HL-60 (cell line): ENCODE data around the gene SMOC2.

Source experiments
- DNase-seq, 2 experiments: peaks; one replicate each; pipeline ENCODE4 v3.0.0-alpha.2; 2010 to 2020; ENCODE audit warnings: low read depth in 1 of 2, low spot score in 1 of 2
- H3K27ac ChIP-seq: fragments of 250-450 bp; sonication (Bioruptor Pico); replicated peaks from 2 replicates; pipeline ENCODE4 v1.5.1; 2020; ENCODE audit warnings: mild to moderate bottlenecking, moderate library complexity
- H3K27me3 ChIP-seq: fragments of 250-450 bp; sonication (Bioruptor Pico); 2 replicates; pipeline ENCODE4 v1.5.1; 2021; ENCODE audit warnings: mild to moderate bottlenecking, moderate library complexity; ENCODE audit not compliant: insufficient read depth, poor library complexity, severe bottlenecking
- H3K4me3 ChIP-seq: replicated peaks from 2 replicates; pipeline ENCODE4 v1.5.1; 2011; ENCODE audit warnings: mild to moderate bottlenecking, control low read depth, low read length; ENCODE audit not compliant: insufficient read depth
- GABPA ChIP-seq: IDR thresholded peaks from 2 replicates; pipeline ENCODE4 v1.6.1; 2012; ENCODE audit warnings: low read depth
- POLR2AphosphoS5 ChIP-seq: IDR thresholded peaks from 2 replicates; pipeline ENCODE4 v1.6.1; 2012; ENCODE audit warnings: low read depth
- SPI1 ChIP-seq: IDR thresholded peaks from 2 replicates; pipeline ENCODE4 v1.6.1; 2012; ENCODE audit warnings: low read depth, mild to moderate bottlenecking, borderline replicate concordance
- TF ChIP-seq, protein P1 (sequence below): IDR thresholded peaks from 2 replicates; pipeline ENCODE4 v1.6.1; 2012; ENCODE audit warnings: low read depth; ENCODE audit not compliant: insufficient replicate concordance
- TF ChIP-seq, protein P2 (sequence below): IDR thresholded peaks from one replicate; pipeline ENCODE4 v1.5.1; 2011; ENCODE audit warnings: low read length, control low read depth, inconsistent platforms; ENCODE audit not compliant: insufficient read depth

The SMOC2 gene

DNA sequence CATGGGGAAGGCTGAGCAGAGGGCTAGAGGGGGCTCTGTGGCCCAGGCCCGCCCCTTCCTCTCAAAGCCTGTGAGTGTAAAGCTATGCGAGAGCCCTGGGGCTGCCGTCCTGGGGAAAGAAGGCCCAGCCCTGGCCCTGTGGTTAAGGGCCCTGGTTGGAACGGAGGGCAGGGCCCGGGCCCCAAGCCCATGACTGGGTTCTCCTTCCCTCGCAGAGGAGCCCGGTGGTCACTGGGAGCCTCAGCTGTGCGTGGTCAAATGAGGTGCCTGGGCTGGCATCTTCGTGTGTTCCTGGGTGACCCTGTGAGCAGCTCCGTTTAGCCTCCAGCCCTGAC, 56.0 kb downstream of the SMOC2 start:
- Histone ChIP-seq H3K4me3 (no peak overlapping the region), H3K27ac (no peak overlapping the region), H3K27me3 (no peaks in the 10 kb centered on the region)
- TF ChIP-seq, protein P1, sequence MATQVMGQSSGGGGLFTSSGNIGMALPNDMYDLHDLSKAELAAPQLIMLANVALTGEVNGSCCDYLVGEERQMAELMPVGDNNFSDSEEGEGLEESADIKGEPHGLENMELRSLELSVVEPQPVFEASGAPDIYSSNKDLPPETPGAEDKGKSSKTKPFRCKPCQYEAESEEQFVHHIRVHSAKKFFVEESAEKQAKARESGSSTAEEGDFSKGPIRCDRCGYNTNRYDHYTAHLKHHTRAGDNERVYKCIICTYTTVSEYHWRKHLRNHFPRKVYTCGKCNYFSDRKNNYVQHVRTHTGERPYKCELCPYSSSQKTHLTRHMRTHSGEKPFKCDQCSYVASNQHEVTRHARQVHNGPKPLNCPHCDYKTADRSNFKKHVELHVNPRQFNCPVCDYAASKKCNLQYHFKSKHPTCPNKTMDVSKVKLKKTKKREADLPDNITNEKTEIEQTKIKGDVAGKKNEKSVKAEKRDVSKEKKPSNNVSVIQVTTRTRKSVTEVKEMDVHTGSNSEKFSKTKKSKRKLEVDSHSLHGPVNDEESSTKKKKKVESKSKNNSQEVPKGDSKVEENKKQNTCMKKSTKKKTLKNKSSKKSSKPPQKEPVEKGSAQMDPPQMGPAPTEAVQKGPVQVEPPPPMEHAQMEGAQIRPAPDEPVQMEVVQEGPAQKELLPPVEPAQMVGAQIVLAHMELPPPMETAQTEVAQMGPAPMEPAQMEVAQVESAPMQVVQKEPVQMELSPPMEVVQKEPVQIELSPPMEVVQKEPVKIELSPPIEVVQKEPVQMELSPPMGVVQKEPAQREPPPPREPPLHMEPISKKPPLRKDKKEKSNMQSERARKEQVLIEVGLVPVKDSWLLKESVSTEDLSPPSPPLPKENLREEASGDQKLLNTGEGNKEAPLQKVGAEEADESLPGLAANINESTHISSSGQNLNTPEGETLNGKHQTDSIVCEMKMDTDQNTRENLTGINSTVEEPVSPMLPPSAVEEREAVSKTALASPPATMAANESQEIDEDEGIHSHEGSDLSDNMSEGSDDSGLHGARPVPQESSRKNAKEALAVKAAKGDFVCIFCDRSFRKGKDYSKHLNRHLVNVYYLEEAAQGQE, result no peak
- no peak for DNase-seq

DNA sequence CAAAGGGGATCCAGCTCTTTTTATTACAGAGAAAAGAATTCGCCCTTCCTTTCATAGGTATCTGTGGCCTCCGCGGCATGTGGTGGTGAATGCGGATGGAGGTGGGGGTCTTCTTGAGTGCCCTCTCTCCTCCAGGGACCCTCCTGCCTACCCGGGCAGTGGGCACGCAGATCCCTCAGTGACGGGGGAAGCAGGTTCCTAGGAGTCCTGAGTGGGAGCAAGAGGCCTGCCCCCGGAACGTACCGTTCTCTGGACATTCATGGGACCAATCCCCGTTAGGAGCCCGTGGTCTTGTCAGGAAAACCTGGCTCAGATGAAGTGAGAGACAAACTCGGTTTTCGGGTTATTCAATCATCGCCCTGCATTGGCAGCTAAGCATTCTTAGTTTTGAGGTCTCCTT, 56.4 kb downstream of the SMOC2 start:
- H3K27me3 ChIP-seq, result no peaks in the 10 kb centered on the region
- no peak for DNase-seq
- H3K4me3 ChIP-seq, result no peak overlapping the region
- H3K27ac ChIP-seq, result no peak overlapping the region
- TF ChIP-seq GABPA (no peak), SPI1 (no peak), POLR2AphosphoS5 (no peak)
- TF ChIP-seq, protein P2, sequence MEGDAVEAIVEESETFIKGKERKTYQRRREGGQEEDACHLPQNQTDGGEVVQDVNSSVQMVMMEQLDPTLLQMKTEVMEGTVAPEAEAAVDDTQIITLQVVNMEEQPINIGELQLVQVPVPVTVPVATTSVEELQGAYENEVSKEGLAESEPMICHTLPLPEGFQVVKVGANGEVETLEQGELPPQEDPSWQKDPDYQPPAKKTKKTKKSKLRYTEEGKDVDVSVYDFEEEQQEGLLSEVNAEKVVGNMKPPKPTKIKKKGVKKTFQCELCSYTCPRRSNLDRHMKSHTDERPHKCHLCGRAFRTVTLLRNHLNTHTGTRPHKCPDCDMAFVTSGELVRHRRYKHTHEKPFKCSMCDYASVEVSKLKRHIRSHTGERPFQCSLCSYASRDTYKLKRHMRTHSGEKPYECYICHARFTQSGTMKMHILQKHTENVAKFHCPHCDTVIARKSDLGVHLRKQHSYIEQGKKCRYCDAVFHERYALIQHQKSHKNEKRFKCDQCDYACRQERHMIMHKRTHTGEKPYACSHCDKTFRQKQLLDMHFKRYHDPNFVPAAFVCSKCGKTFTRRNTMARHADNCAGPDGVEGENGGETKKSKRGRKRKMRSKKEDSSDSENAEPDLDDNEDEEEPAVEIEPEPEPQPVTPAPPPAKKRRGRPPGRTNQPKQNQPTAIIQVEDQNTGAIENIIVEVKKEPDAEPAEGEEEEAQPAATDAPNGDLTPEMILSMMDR, result no peak
- TF ChIP-seq, protein P1, result no peak

DNA sequence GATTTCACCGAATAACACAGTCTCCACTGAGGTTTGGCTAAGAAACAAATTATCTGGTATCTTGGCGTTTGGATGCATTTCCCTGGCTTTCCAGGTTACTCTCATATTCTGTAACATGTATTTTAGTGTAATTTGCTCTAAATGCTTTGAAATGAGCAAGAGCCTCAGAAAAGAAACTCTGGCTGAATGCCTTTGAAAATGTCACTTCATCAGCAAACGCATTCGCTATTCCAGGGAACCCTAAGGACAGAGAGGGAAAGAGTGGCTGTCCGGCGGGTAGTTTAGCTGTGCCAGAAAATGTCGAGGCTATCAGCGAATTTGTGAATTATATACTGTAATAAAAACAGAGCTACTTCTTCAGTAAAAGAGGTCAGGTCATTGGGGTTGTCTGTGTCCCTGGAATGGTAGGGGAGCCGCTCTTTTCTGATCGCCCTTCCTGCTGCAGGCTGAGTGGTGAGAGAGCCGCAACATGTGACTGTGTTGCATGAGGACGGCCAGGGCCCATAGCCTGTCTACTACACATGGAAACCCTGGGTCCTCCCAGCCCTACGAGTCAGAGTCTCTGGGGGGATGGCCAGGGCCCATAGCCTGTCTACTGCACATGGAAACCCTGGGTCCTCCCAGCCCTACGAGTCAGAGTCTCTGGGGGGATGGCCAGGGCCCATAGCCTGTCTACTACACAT, 57.3 kb downstream of the SMOC2 start:
- no peak for DNase-seq
- Histone ChIP-seq H3K27ac (no peak overlapping the region), H3K27me3 (no peaks in the 10 kb centered on the region), H3K4me3 (no peak overlapping the region)
- TF ChIP-seq POLR2AphosphoS5 (no peak), GABPA (no peak), SPI1 (no peak)
- TF ChIP-seq, protein P1, result no peak
- TF ChIP-seq, protein P2, result no peak
